Adrenal gland (tissue), 12 donors: ENCODE measurements around the gene TEX14. TPM values are rescaled to one million over a fixed set of nuclear protein-coding genes. Genes with fewer than 3 reads are reported as not detected.
"Not testable (repeated sequence)": the region's sequence is repeated elsewhere in the genome, so short reads cannot be mapped to it uniquely, and the experiment has no call there.

Source experiments
- DNase-seq, 7 donors: peaks; one replicate each; pipeline ENCODE4 v3.0.0-alpha.2; 2019 to 2020
- H3K27ac ChIP-seq, 5 donors: fragments of 200-600 bp; sonication (generic) in 4 of 5; 1 replicate in 3 of 5; 2 replicates in 2 of 5; pipeline versions ENCODE4 v1.5.1 to v1.8.0; 2016 to 2020; ENCODE audit warnings: mild to moderate bottlenecking in 1 of 5
- H3K27me3 ChIP-seq: fragments of 200-600 bp; 2 replicates; pipeline ENCODE4 v1.8.0; 2021
- H3K36me3 ChIP-seq, 2 donors: fragments of 200-600 bp; replicated peaks in 1 of 2; 1 replicate in 1 of 2; 2 replicates in 1 of 2; pipeline versions ENCODE4 v1.5.1 to v1.8.0; 2018 to 2022
- H3K4me1 ChIP-seq, 2 donors: fragments of 200-600 bp; replicated peaks in 1 of 2; 1 replicate in 1 of 2; 2 replicates in 1 of 2; pipeline versions ENCODE4 v1.5.1 to v1.8.0; 2018 to 2021
- H3K4me3 ChIP-seq, 4 donors: fragments of 200-600 bp; sonication (generic) in 3 of 4; one replicate each; pipeline ENCODE4 v1.5.1; 2016 to 2018
- H3K9me3 ChIP-seq, 3 donors: fragments of 200-600 bp; sonication (generic) in 1 of 3; replicated peaks in 1 of 3; 1 replicate in 2 of 3; 2 replicates in 1 of 3; pipeline versions ENCODE4 v1.5.1 to v1.8.0; 2016 to 2021
- CTCF ChIP-seq, 6 experiments: fragments of 450-650 bp in 4 of 6; fragments of 200-600 bp in 2 of 6; sonication (generic) in 1 of 6; IDR thresholded peaks; 1 replicate in 5 of 6; 2 replicates in 1 of 6; pipeline versions ENCODE4 v1.5.1 to v1.8.0; 2016 to 2021; ENCODE audit warnings: antibody characterized with exemption in 6 of 6, mild to moderate bottlenecking in 2 of 6, moderate library complexity in 1 of 6
- POLR2A ChIP-seq, 2 donors: fragments of 450-650 bp; IDR thresholded peaks; one replicate each; pipeline ENCODE4 v1.6.1; 2017; ENCODE audit warnings: antibody characterized with exemption in 2 of 2, mild to moderate bottlenecking in 2 of 2, moderate library complexity in 1 of 2
- WGBS, 4 donors: extraction: QIAGEN DNeasy Blood & Tissue Kit in 2 of 4; methylation state at CpG; one replicate each; pipeline versions ENCODE4 v1.1.5 to v1.1.7; 2013 to 2017; 5-methylcytosine and 5-hydroxymethylcytosine counted together
- intact Hi-C, 2 donors: fragments of 100-400 bp; cut with DNase I; formaldehyde crosslinking; loops; one replicate each; pipeline versions ENCODE4 v1.14.1 to v1.15.0; 2022 to 2023
- polyA plus RNA-seq, 3 donors: library from polyadenylated mRNA; stranded (reverse); fragments of 200-250 nt in 2 of 3; fragments of 350-450 nt in 1 of 3; fragmentation: Illumina TruSeq in 1 of 3; extraction: RNeasy Lipid Tissue Mini Kit (QIAGEN cat#74804) in 1 of 3; gene quantifications; one replicate each; pipeline ENCODE4 v1.2.3, GENCODE V29; 2013 to 2014
- total RNA-seq, 9 donors: library from RNA; depleted of rRNA in 4 of 9; stranded (reverse); fragments of >200 nt in 4 of 9; fragments of 120-200 nt in 1 of 9; fragmentation: NEBNext Ultra II Directional in 1 of 9; extraction: Animal tissue kit (Norgen Biotek cat#: 25700) in 1 of 9; gene quantifications; one replicate each; pipeline versions ENCODE4 v1.1.0 to v1.2.4, GENCODE V29; 2013 to 2023
- donor health status: healthy with polysubstance abuse.
- donor health status: Bipolar disorder and iron deficiency.
- donor health status: DM: yes; HTN: yes; CAD: no.
- donor health status: DM: no; HTN: no; CAD: no.
- donor health status: DM: no; HTN: no; CAD: no.
- donor health status: DM: yes; HTN: yes; CAD: no.

TEX14 gene
- total and polyA plus RNA-seq, 12 donors = 0.10 to 0.97 (median 0.30) TPM; not detected in 1

- no peaks in the 10 kb centered on the region for H3K4me1 ChIP-seq
- H3K9me3 ChIP-seq = no peaks in the 10 kb centered on the region
- H3K36me3 ChIP-seq = no peaks in the 10 kb centered on the region
- no peak overlapping the region for H3K27ac ChIP-seq
- WGBS, 4 donors = 82 to 88% (median 86%) methylated on average over 5 of the region's 5 CpGs
- no peak overlapping the region for H3K4me3 ChIP-seq
- intact Hi-C loops = loop anchor here in 1 of 2 donors (10.0 kb wide), 1 partner anchor 49 kb away; no protein-coding TSS in a partner anchor
- H3K27me3 ChIP-seq = no peaks in the 10 kb centered on the region
- TF ChIP-seq POLR2A (IDR thresholded peaks at IDR 0.05) = no peak
- no peak for TF ChIP-seq CTCF (IDR thresholded peaks at IDR 0.05)
- no peak for DNase-seq
These were observed 108.4 kb downstream of the TEX14 start for GRCh38 chr17:58583486-58583885.

- H3K27me3 ChIP-seq, H3K9me3 ChIP-seq, H3K27ac ChIP-seq, H3K4me3 ChIP-seq, H3K36me3 ChIP-seq, DNase-seq, H3K4me1 ChIP-seq: not testable (repeated sequence)
- intact Hi-C loops = loop anchor here in 1 of 2 donors (10.0 kb wide), 1 partner anchor 48 kb away; no protein-coding TSS in a partner anchor
- 82 to 87% (median 86%) methylated on average over 7 of the region's 7 CpGs for WGBS, 4 donors
These were observed 109.1 kb downstream of the TEX14 start for GRCh38 chr17:58582718-58583117.

- 79 to 89% (median 79%) methylated on average over 2 of the region's 2 CpGs for WGBS, 4 donors
- H3K4me3 ChIP-seq = no peak overlapping the region
- peaks cover 0 to 6% of the 10 kb centered on the region in 2 donors for H3K4me1 ChIP-seq
- H3K27ac ChIP-seq = no peak overlapping the region
- H3K36me3 ChIP-seq = no peaks in the 10 kb centered on the region
- H3K9me3 ChIP-seq = no peaks in the 10 kb centered on the region
- no peaks in the 10 kb centered on the region for H3K27me3 ChIP-seq
- TF ChIP-seq CTCF (IDR thresholded peaks at IDR 0.05) (no peak), POLR2A (IDR thresholded peaks at IDR 0.05) (no peak)
- DNase-seq = no peak
- intact Hi-C loops = loop anchor here in 1 of 2 donors (10.0 kb wide), 1 partner anchor 46 kb away; no protein-coding TSS in a partner anchor
These were observed 111.2 kb downstream of the TEX14 start for GRCh38 chr17:58580671-58581070.

GRCh38 chr17:58577696-58578095 is 114.1 kb downstream of the TEX14 start:
- 7 to 12% (median 9%) methylated on average over 7 of the region's 7 CpGs for WGBS, 4 donors
- DNase-seq = peak; percentile 42 to 72 (median 58)
- Histone ChIP-seq H3K4me1 (peaks cover 0 to 11% of the 10 kb centered on the region in 2 donors), H3K27me3 (no peaks in the 10 kb centered on the region), H3K9me3 (no peaks in the 10 kb centered on the region), H3K4me3 (no peak overlapping the region), H3K27ac (no peak overlapping the region), H3K36me3 (no peaks in the 10 kb centered on the region)
- TF ChIP-seq CTCF (IDR thresholded peaks at IDR 0.05) = peak; percentile 33 to 57 (median 48)
- TF ChIP-seq POLR2A (IDR thresholded peaks at IDR 0.05) = no peak
- intact Hi-C loops = no loop called here

GRCh38 chr17:58576679-58577367 is 115.0 kb downstream of the TEX14 start:
- Histone ChIP-seq H3K27me3 (no peaks in the 10 kb centered on the region), H3K9me3 (no peaks in the 10 kb centered on the region), H3K36me3 (no peaks in the 10 kb centered on the region), H3K4me3 (no peak overlapping the region), H3K4me1 (peaks cover 0 to 11% of the 10 kb centered on the region in 2 donors), H3K27ac (no peak overlapping the region)
- DNase-seq = no peak
- no peak for TF ChIP-seq POLR2A (IDR thresholded peaks at IDR 0.05)
- TF ChIP-seq CTCF (IDR thresholded peaks at IDR 0.05) = no peak
- intact Hi-C loops = no loop called here
- WGBS, 4 donors = 36 to 47% (median 43%) methylated on average over 3 of the region's 3 CpGs
